Effector CD8-positive, alpha-beta T cell (primary cell): Measurements from ENCODE around the gene ACAP1.

Experiments
- DNase-seq: peaks from one replicate; lab custom pipeline; 2025; lab: John Stamatoyannopoulos, UW

Gene ACAP1

GRCh38 chr17:7311110-7311705, 25.1 kb upstream of the ACAP1 start:
- no peak for DNase-seq

- no peak for DNase-seq
Observed at GRCh38 chr17:7312432-7313087, 23.8 kb upstream of the ACAP1 start.

- no peak for DNase-seq
Observed at GRCh38 chr17:7313088-7313889, 23.0 kb upstream of the ACAP1 start.

GRCh38 chr17:7313890-7314718, 22.2 kb upstream of the ACAP1 start:
- no peak for DNase-seq

GRCh38 chr17:7314719-7315569, 21.4 kb upstream of the ACAP1 start, which contains the start of gene GPS2:
Gene GPS2, minus strand, starts transcription at chr17:7315360. Its CDS starts 308 bp downstream, at chr17:7315052.
- peak; percentile 82 for DNase-seq

GRCh38 chr17:7315570-7316235, 20.6 kb upstream of the ACAP1 start:
- no peak for DNase-seq

- DNase-seq = no peak
Observed at GRCh38 chr17:7317161-7317803, 19.0 kb upstream of the ACAP1 start.

- no peak for DNase-seq
Observed at GRCh38 chr17:7318121-7318860, 18.0 kb upstream of the ACAP1 start.

- no peak for DNase-seq
Observed at GRCh38 chr17:7321466-7321865, 14.9 kb upstream of the ACAP1 start.

GRCh38 chr17:7322520-7323194, 13.7 kb upstream of the ACAP1 start:
- no peak for DNase-seq

GRCh38 chr17:7323731-7324437, 12.4 kb upstream of the ACAP1 start:
- DNase-seq = peak; percentile 52

- DNase-seq = no peak
Observed at GRCh38 chr17:7324438-7324779, 11.9 kb upstream of the ACAP1 start.

- DNase-seq = no peak
Observed at GRCh38 chr17:7325031-7325528, 11.2 kb upstream of the ACAP1 start.

GRCh38 chr17:7326186-7326585, 10.1 kb upstream of the ACAP1 start:
- no peak for DNase-seq

GRCh38 chr17:7327056-7327455, 9.3 kb upstream of the ACAP1 start:
- DNase-seq = no peak

- no peak for DNase-seq
Observed at GRCh38 chr17:7327501-7327900, 8.8 kb upstream of the ACAP1 start.

GRCh38 chr17:7328009-7328408, 8.3 kb upstream of the ACAP1 start:
- DNase-seq = no peak

- DNase-seq = no peak
Observed at GRCh38 chr17:7328840-7329373, 7.4 kb upstream of the ACAP1 start, which contains the start of gene NEURL4. Gene NEURL4, minus strand, starts transcription at chr17:7329335. Its CDS starts 23 bp downstream, at chr17:7329312.
